Measurements from ENCODE around the gene PCBP3. TPM values are rescaled to one million over a fixed set of nuclear protein-coding genes. Genes with fewer than 3 reads are reported as not detected.

Gene PCBP3
- total and polyA plus RNA-seq, 2 of the 13 experiments (the other 11 are each of a cell fraction or from before 2014, with no cell fraction given): not detected

DNA sequence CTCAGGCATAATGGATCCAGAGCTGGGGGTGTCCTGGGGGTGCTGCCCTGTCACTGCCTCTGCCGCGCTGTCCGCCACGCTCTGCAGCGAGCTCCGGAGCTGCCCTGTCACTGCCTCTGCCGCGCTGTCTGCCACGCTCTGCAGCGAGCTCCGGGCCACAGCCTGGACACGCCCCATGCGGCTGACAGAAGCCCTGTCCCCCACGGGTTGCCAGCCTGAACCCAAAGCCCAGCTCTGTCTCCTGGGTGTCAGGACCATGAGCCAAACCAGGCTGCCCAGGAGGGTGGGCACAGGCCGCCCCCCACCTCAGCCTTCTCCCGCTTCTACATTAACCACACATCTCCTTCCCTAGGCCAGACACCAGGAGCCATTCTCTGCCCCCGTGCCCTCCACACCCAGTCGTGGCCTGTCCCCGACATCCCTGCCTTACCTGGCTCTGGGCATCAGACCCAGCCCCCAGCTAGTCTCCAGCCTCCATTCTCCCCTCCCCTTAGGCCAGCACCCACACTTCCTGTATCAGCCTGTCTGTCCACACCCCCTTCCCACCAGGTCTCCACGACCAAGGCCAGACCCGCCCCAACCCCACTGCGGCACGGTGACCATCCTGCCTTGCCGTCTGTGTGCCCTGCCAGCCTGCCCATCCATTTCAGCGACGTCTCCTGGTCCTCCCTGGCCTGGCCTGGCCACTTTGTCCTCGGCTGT, 265.2 kb downstream of the PCBP3 start:
- Histone ChIP-seq H3K4me2 (ENCODE audit: low read depth, low read length) (no peak overlapping the region), H3K27ac (ENCODE audit: extremely low read length, insufficient read depth, low read length) (no peak overlapping the region), H3K79me2 (ENCODE audit: insufficient read depth, low read length) (no peaks in the 10 kb centered on the region), H3K4me3 (replicated peaks in 1 of 3; ENCODE audit: insufficient read depth in 1 of 3, low read depth in 2 of 3, low read length in 3 of 3) (no peak overlapping the region), H3K27me3 (ENCODE audit: control insufficient read depth in 1 of 2, insufficient read depth in 2 of 2, low read length in 2 of 2) (peaks cover 3 to 53% of the 10 kb centered on the region in 2 experiments; a peak in 4 of 5 replicates), H2AFZ (ENCODE audit: low read length) (no peak overlapping the region), H3K36me3 (replicated peaks in 1 of 2; ENCODE audit: control insufficient read depth in 1 of 2, insufficient read depth in 2 of 2, low read length in 2 of 2) (no peaks in the 10 kb centered on the region), H3K9ac (ENCODE audit: insufficient read depth, low read depth, low read length) (no peak overlapping the region), H3K9me3 (ENCODE audit: low read length) (no peaks in the 10 kb centered on the region), H4K20me1 (ENCODE audit: insufficient read depth, low read length) (no peaks in the 10 kb centered on the region), H3K4me1 (ENCODE audit: insufficient read depth, low read length) (no peaks in the 10 kb centered on the region)
- WGBS (ENCODE audit: low lambda C conversion rate): 64% methylated on average over 11 of the region's 27 CpGs
- CTCF ChIA-PET (ENCODE audit: low intra/inter-chr PET ratio, low total read pairs): no interaction called here
- no peak for ATAC-seq
- POLR2A ChIA-PET: interaction anchor here (0.6 kb wide), 1 partner anchor 235 kb away, joined by 4 read pairs; no protein-coding TSS in a partner anchor
- FAIRE-seq: no peak
- in situ Hi-C loops (cut with HindIII; ENCODE audit: extremely low pct_ligation_motif_present, low pct_unique_long_range_greater_than_20kb): no loop called here
- BruUV-seq (replicated peaks): no TSS peak
- TF ChIP-seq, protein P1, sequence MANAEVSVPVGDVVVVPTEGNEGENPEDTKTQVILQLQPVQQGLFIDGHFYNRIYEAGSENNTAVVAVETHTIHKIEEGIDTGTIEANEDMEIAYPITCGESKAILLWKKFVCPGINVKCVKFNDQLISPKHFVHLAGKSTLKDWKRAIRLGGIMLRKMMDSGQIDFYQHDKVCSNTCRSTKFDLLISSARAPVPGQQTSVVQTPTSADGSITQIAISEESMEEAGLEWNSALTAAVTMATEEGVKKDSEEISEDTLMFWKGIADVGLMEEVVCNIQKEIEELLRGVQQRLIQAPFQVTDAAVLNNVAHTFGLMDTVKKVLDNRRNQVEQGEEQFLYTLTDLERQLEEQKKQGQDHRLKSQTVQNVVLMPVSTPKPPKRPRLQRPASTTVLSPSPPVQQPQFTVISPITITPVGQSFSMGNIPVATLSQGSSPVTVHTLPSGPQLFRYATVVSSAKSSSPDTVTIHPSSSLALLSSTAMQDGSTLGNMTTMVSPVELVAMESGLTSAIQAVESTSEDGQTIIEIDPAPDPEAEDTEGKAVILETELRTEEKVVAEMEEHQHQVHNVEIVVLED (CRISPR knock-in tag; IDR thresholded peaks at IDR 0.05; ENCODE audit: borderline replicate concordance): no peak
- no peak for TF ChIP-seq ZFY (CRISPR knock-in tag; IDR thresholded peaks at IDR 0.05)
- intact Hi-C loops (cut with micrococcal nuclease; ENCODE audit: unreplicated experiment): no loop called here
- no peak for DNase-seq (ENCODE audit: low spot score)

- ChIA-PET POLR2A (interaction anchor here (0.6 kb wide), 1 partner anchor 234 kb away, joined by 4 read pairs; no protein-coding TSS in a partner anchor), CTCF (ENCODE audit: low intra/inter-chr PET ratio, low total read pairs) (no interaction called here)
- in situ Hi-C loops (cut with HindIII; ENCODE audit: extremely low pct_ligation_motif_present, low pct_unique_long_range_greater_than_20kb) (no loop called here), intact Hi-C loops (cut with micrococcal nuclease; ENCODE audit: unreplicated experiment) (no loop called here)
- H2AFZ ChIP-seq (ENCODE audit: low read length): no peak overlapping the region
- H3K4me1 ChIP-seq (ENCODE audit: insufficient read depth, low read length): no peaks in the 10 kb centered on the region
- DNase-seq (ENCODE audit: low spot score) (no peak), FAIRE-seq (no peak), ATAC-seq (no peak)
- H3K27me3 ChIP-seq (ENCODE audit: control insufficient read depth in 1 of 2, insufficient read depth in 2 of 2, low read length in 2 of 2): peaks cover 3 to 55% of the 10 kb centered on the region in 2 experiments; a peak in 4 of 5 replicates
- H3K36me3 ChIP-seq (replicated peaks in 1 of 2; ENCODE audit: control insufficient read depth in 1 of 2, insufficient read depth in 2 of 2, low read length in 2 of 2): no peaks in the 10 kb centered on the region
- no peaks in the 10 kb centered on the region for H4K20me1 ChIP-seq (ENCODE audit: insufficient read depth, low read length)
- no peaks in the 10 kb centered on the region for H3K9me3 ChIP-seq (ENCODE audit: low read length)
- no peak overlapping the region for H3K9ac ChIP-seq (ENCODE audit: insufficient read depth, low read depth, low read length)
- H3K4me3 ChIP-seq (replicated peaks in 1 of 3; ENCODE audit: insufficient read depth in 1 of 3, low read depth in 2 of 3, low read length in 3 of 3): no peak overlapping the region
- 36% methylated on average over 4 of the region's 23 CpGs for WGBS (ENCODE audit: low lambda C conversion rate)
- no peak overlapping the region for H3K4me2 ChIP-seq (ENCODE audit: low read depth, low read length)
- no peak overlapping the region for H3K27ac ChIP-seq (ENCODE audit: extremely low read length, insufficient read depth, low read length)
- H3K79me2 ChIP-seq (ENCODE audit: insufficient read depth, low read length): no peaks in the 10 kb centered on the region
- BruUV-seq (replicated peaks): no TSS peak
- no peak for TF ChIP-seq SMAD3 (CRISPR knock-in tag; IDR thresholded peaks at IDR 0.05)
- TF ChIP-seq DPF2 (CRISPR knock-in tag; IDR thresholded peaks at IDR 0.05; ENCODE audit: borderline replicate concordance, low read depth): no peak
- no peak for TF ChIP-seq ZNF83 (CRISPR knock-in tag; IDR thresholded peaks at IDR 0.05; ENCODE audit: borderline replicate concordance)
- no peak for TF ChIP-seq KMT2A (CRISPR knock-in tag; IDR thresholded peaks at IDR 0.05)
- TF ChIP-seq, protein P2, sequence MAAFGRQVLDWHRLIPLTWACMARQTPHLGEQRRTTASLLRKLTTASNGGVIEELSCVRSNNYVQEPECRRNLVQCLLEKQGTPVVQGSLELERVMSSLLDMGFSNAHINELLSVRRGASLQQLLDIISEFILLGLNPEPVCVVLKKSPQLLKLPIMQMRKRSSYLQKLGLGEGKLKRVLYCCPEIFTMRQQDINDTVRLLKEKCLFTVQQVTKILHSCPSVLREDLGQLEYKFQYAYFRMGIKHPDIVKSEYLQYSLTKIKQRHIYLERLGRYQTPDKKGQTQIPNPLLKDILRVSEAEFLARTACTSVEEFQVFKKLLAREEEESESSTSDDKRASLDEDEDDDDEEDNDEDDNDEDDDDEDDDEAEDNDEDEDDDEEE (CRISPR knock-in tag; IDR thresholded peaks at IDR 0.05): no peak
- TF ChIP-seq, protein P3, sequence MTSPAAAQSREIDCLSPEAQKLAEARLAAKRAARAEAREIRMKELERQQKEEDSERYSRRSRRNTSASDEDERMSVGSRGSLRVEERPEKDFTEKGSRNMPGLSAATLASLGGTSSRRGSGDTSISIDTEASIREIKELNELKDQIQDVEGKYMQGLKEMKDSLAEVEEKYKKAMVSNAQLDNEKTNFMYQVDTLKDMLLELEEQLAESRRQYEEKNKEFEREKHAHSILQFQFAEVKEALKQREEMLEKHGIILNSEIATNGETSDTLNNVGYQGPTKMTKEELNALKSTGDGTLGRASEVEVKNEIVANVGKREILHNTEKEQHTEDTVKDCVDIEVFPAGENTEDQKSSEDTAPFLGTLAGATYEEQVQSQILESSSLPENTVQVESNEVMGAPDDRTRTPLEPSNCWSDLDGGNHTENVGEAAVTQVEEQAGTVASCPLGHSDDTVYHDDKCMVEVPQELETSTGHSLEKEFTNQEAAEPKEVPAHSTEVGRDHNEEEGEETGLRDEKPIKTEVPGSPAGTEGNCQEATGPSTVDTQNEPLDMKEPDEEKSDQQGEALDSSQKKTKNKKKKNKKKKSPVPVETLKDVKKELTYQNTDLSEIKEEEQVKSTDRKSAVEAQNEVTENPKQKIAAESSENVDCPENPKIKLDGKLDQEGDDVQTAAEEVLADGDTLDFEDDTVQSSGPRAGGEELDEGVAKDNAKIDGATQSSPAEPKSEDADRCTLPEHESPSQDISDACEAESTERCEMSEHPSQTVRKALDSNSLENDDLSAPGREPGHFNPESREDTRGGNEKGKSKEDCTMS (CRISPR knock-in tag; conservative IDR thresholded peaks at IDR 0.05): no peak
- TF ChIP-seq ZNF597 (CRISPR knock-in tag; IDR thresholded peaks at IDR 0.05): no peak
Observed at GRCh38 chr21:45909238-45909988, 265.9 kb downstream of the PCBP3 start.

Data from HepG2 (cell line).